K562 (cell line): ENCODE data around the gene CCDC136. TPM values are rescaled to one million over a fixed set of nuclear protein-coding genes. Genes with fewer than 3 reads are reported as not detected.

Source experiments
- ATAC-seq: fragments of 200-7000 bp; cut with Tn5 transposase; 3 replicates; pipeline ENCODE4 v1.9.1; 2020; ENCODE audit warnings: moderate library complexity
- BruUV-seq: library from RNA; stranded (reverse); fragments of 400-500 nt; replicated peaks from 2 replicates; lab custom pipeline; 2021; lab: Mats Ljungman, UMichigan
- CTCF ChIA-PET: fragments of 300-600 bp; formaldehyde crosslinking; extraction: SDS; loops from one replicate; lab custom pipeline; 2021; ENCODE audit warnings: low intra/inter-chr PET ratio; lab: Yijun Ruan, JAX
- POLR2A ChIA-PET: fragments of 300-600, 350-650 bp; sonication (Branson Sonifier 250); formaldehyde crosslinking; extraction: SDS; loops from one replicate; lab custom pipeline; 2021; ENCODE audit warnings: antibody characterized with exemption, inconsistent platforms; lab: Yijun Ruan, JAX
- DNase-seq, 4 experiments: peaks; one replicate each; pipeline versions ENCODE4 v3.0.0 to v3.0.0-alpha.2; 2011 to 2018; ENCODE audit warnings: low spot score in 3 of 4, mixed read lengths in 3 of 4; ENCODE audit errors: extremely low read depth in 1 of 4
- FAIRE-seq: peaks from 2 replicates; lab custom pipeline; 2011; peaks lifted over from hg19 to GRCh38; lab: Jason Lieb, UNC
- H2AFZ ChIP-seq: 2 replicates; pipeline ENCODE4 v1.6.0; 2011; ENCODE audit warnings: low read depth, low read length, control low read depth, inconsistent platforms
- H3K27ac ChIP-seq: fragments of 200-600 bp; 3 replicates; pipeline ENCODE4 v1.8.0; 2011; ENCODE audit warnings: low read depth, mild to moderate bottlenecking, control low read depth, inconsistent platforms, low read length, moderate library complexity, mixed read lengths; ENCODE audit errors: extremely low read depth
- H3K27me3 ChIP-seq, 2 experiments: fragments of 300-600 bp in 1 of 2; 2 replicates in 1 of 2; 3 replicates in 1 of 2; pipeline versions ENCODE4 v1.6.0 to v1.8.0; 2011; ENCODE audit warnings: inconsistent platforms in 2 of 2, low read length in 2 of 2, mild to moderate bottlenecking in 1 of 2, mixed read lengths in 1 of 2, moderate library complexity in 1 of 2; ENCODE audit not compliant: control insufficient read depth in 2 of 2, insufficient read depth in 2 of 2
- H3K36me3 ChIP-seq: fragments of 300-600 bp; 3 replicates; pipeline ENCODE4 v1.8.0; 2011; ENCODE audit warnings: mild to moderate bottlenecking, low read length, inconsistent platforms; ENCODE audit not compliant: control insufficient read depth, insufficient read depth
- H3K4me1 ChIP-seq, 2 experiments: fragments of 200-600 bp in 1 of 2; replicated peaks in 1 of 2; 2 replicates in 1 of 2; 3 replicates in 1 of 2; pipeline versions ENCODE4 v1.5.1 to v1.8.0; 2011; ENCODE audit warnings: inconsistent platforms in 2 of 2, low read length in 2 of 2, mild to moderate bottlenecking in 1 of 2, mixed read lengths in 1 of 2, moderate library complexity in 1 of 2; ENCODE audit not compliant: control insufficient read depth in 2 of 2, insufficient read depth in 2 of 2
- H3K4me2 ChIP-seq: 2 replicates; pipeline ENCODE4 v1.6.1; 2011; ENCODE audit warnings: low read length, control low read depth, inconsistent platforms, mixed read lengths; ENCODE audit not compliant: insufficient read depth
- H3K4me3 ChIP-seq: fragments of 200-600 bp; sonication (generic), shearing (Covaris generic); 2 replicates; pipeline ENCODE4 v1.5.1; 2016; ENCODE audit warnings: control low read depth, inconsistent platforms
- H3K79me2 ChIP-seq: fragments of 200-600 bp; 3 replicates; pipeline ENCODE4 v1.8.0; 2011; ENCODE audit warnings: low read length, inconsistent platforms; ENCODE audit not compliant: control insufficient read depth, insufficient read depth
- H3K9ac ChIP-seq, 2 experiments: 2 replicates each; pipeline versions ENCODE4 v1.6.0 to v1.6.1; 2011; ENCODE audit warnings: low read depth in 2 of 2, low read length in 2 of 2, control low read depth in 1 of 2, inconsistent platforms in 1 of 2, mild to moderate bottlenecking in 1 of 2, mixed read lengths in 1 of 2; ENCODE audit not compliant: insufficient read depth in 1 of 2
- H3K9me1 ChIP-seq: one replicate; pipeline ENCODE4 v1.6.0; 2011; ENCODE audit warnings: inconsistent platforms, mild to moderate bottlenecking, low read length, moderate library complexity; ENCODE audit not compliant: control insufficient read depth, insufficient read depth
- H3K9me3 ChIP-seq: replicated peaks from 2 replicates; pipeline ENCODE4 v1.5.1; 2011; ENCODE audit warnings: low read depth, low read length, inconsistent platforms; ENCODE audit not compliant: control insufficient read depth, insufficient read depth
- H4K20me1 ChIP-seq: replicated peaks from 2 replicates; pipeline ENCODE4 v1.6.1; 2011; ENCODE audit warnings: low read length, inconsistent platforms, mixed read lengths; ENCODE audit not compliant: control insufficient read depth, insufficient read depth
- HMGXB4 ChIP-seq: sonication (generic); formaldehyde crosslinking; IDR thresholded peaks from 2 replicates; pipeline ENCODE4 v1.8.1; 2023; ENCODE audit warnings: mild to moderate bottlenecking, missing genetic modification reagents
- POLR2AphosphoS2 ChIP-seq: IDR thresholded peaks from 2 replicates; pipeline ENCODE4 v1.6.1; 2012; ENCODE audit warnings: low read length, improper control_type of control experiment
- WGBS: fragments of 100-300 bp; shearing (Covaris generic); methylation state at CpG from one replicate; pipeline ENCODE4 v1.1.6; 2016; ENCODE audit warnings: low coverage, mixed read lengths; ENCODE audit not compliant: insufficient coverage; ENCODE audit errors: missing lambda C conversion rate; 5-methylcytosine and 5-hydroxymethylcytosine counted together
- in situ Hi-C: fragments of 300-500 bp; cut with MboI; formaldehyde crosslinking; loops from 4 replicates; pipeline ENCODE4 v1.15.0; 2018; ENCODE audit warnings: inconsistent platforms, mixed read lengths
- intact Hi-C: fragments of 100-400 bp; cut with micrococcal nuclease; formaldehyde crosslinking; loops from 2 replicates; pipeline ENCODE4 v1.14.2; 2022
- polyA plus RNA-seq, 8 experiments: library from polyadenylated mRNA; depleted of rRNA in 4 of 8; stranded (reverse) in 5 of 8; unstranded in 3 of 8; fragments of >200 nt; fragmentation: Nextera tagmentation in 2 of 8; fragmentation: Illumina TruSeq in 1 of 8; extraction: Ambion mirVana in 2 of 8; extraction: Trizol in 1 of 8; gene quantifications; 2 replicates each; pipeline versions ENCODE4 v1.2.1 to v1.2.3, GENCODE V29; 2011 to 2014; ENCODE audit warnings: inconsistent platforms in 1 of 8, missing spikeins in 1 of 8
- total RNA-seq, 7 experiments: library from RNA; depleted of rRNA in 6 of 7; stranded (reverse); fragments of >200 nt in 6 of 7; fragmentation: Illumina TruSeq in 2 of 7; extraction: Trizol in 2 of 7; gene quantifications; 2 replicates each; pipeline versions ENCODE4 v1.2.1 to v1.2.3, GENCODE V29; 2011 to 2021; ENCODE audit warnings: low replicate concordance in 1 of 7

CCDC136 gene
- total and polyA plus RNA-seq, 9 of the 15 experiments (the other 6 are each of a cell fraction or from before 2014, with no cell fraction given): 2.4 to 40.8 (median 26.5) TPM

- H3K27me3 ChIP-seq: no peaks in the 10 kb centered on the region
- H3K27ac ChIP-seq: no peak overlapping the region
- peaks cover 5% of the 10 kb centered on the region for H3K9me1 ChIP-seq
- BruUV-seq: no TSS peak
- intact Hi-C loops: no loop called here
- in situ Hi-C loops: no loop called here
- no peak overlapping the region for H3K4me3 ChIP-seq
- DNase-seq: no peak
- H3K9me3 ChIP-seq: no peaks in the 10 kb centered on the region
- ChIA-PET CTCF (interaction anchor here (0.6 kb wide), 1 partner anchor 238 kb away, joined by 5 read pairs; no protein-coding TSS in a partner anchor), POLR2A (interaction anchor here (0.6 kb wide), 1 partner anchor 44 kb away, joined by 3 read pairs; no protein-coding TSS in a partner anchor)
- H3K36me3 ChIP-seq: peaks cover 99% of the 10 kb centered on the region; the same call in 2 of the 3 replicates
- no peak for FAIRE-seq
- H3K4me1 ChIP-seq: peaks cover 0 to 57% of the 10 kb centered on the region in 2 experiments; a peak in 2 of 5 replicates
- no peak overlapping the region for H3K4me2 ChIP-seq
- no peak overlapping the region for H2AFZ ChIP-seq
- ATAC-seq: no peak
- H3K79me2 ChIP-seq: peaks cover 7% of the 10 kb centered on the region; the same call in 2 of the 3 replicates
- WGBS: 96% methylated on average over 17 of the region's 17 CpGs
- H3K9ac ChIP-seq: no peak overlapping the region; a peak in 1 of 4 replicates
- TF ChIP-seq HMGXB4 (CRISPR knock-in tag): no peak
- TF ChIP-seq POLR2AphosphoS2: peak; percentile 73; the same call in 1 of the 2 replicates
- peaks cover 20% of the 10 kb centered on the region; the same call in 1 of the 2 replicates for H4K20me1 ChIP-seq
Measured at GRCh38 chr7:128838981-128839731, 47.4 kb downstream of the CCDC136 start.
